Measurements from ENCODE around the gene ANGPTL1. TPM values are rescaled to one million over a fixed set of nuclear protein-coding genes. Genes with fewer than 3 reads are reported as not detected.

ANGPTL1 gene
- total and polyA plus RNA-seq, 2 of the 8 experiments (the other 6 are each of a cell fraction or from before 2014, with no cell fraction given), result not detected

- Histone ChIP-seq H3K14ac (ENCODE audit: insufficient read length) (no peak overlapping the region), H3K18ac (ENCODE audit: extremely low read depth, low read length) (no peak overlapping the region), H4K5ac (ENCODE audit: insufficient read length, low read depth, low read length) (no peak overlapping the region), H3K23me2 (ENCODE audit: low read depth, low read length) (no peaks in the 10 kb centered on the region), H2AFZ (ENCODE audit: low read length) (no peak overlapping the region), H3K23ac (ENCODE audit: insufficient read length) (no peak overlapping the region), H3K27ac (ENCODE audit: low read depth, low read length) (no peak overlapping the region), H2BK20ac (ENCODE audit: low read length) (no peak overlapping the region), H3K4me2 (ENCODE audit: insufficient read depth in 1 of 2, low read depth in 2 of 2, low read length in 2 of 2) (no peak overlapping the region), H3K79me1 (ENCODE audit: low read depth, low read length) (no peaks in the 10 kb centered on the region), H3K27me3 (replicated peaks in 1 of 4; ENCODE audit: control insufficient read depth in 3 of 4, extremely low read depth in 1 of 4, insufficient read depth in 3 of 4, low read length in 3 of 4) (no peaks in the 10 kb centered on the region), H3K9me3 (ENCODE audit: insufficient read depth in 2 of 2, low read depth in 1 of 2, low read length in 1 of 2) (no peaks in the 10 kb centered on the region), H3K4me3 (ENCODE audit: extremely low read depth in 1 of 4, insufficient read depth in 2 of 4, low read depth in 3 of 4, low read length in 4 of 4) (no peak overlapping the region), H3K79me2 (ENCODE audit: control insufficient read depth in 1 of 2, insufficient read depth in 2 of 2, low read length in 2 of 2) (no peaks in the 10 kb centered on the region), H4K91ac (replicated peaks; ENCODE audit: insufficient read length, low read length) (no peak overlapping the region), H4K20me1 (replicated peaks in 1 of 2; ENCODE audit: control insufficient read depth in 1 of 2, insufficient read depth in 2 of 2, low read length in 2 of 2) (no peaks in the 10 kb centered on the region), H3K4me1 (replicated peaks in 1 of 4; ENCODE audit: control insufficient read depth in 3 of 4, insufficient read depth in 4 of 4, low read length in 3 of 4) (peaks cover 0 to 6% (median 2%) of the 10 kb centered on the region in 4 experiments; a peak in 2 of 7 replicates), H2AK5ac (ENCODE audit: low read depth, low read length) (no peak overlapping the region), H2BK15ac (ENCODE audit: low read length) (no peak overlapping the region), H3K56ac (replicated peaks; ENCODE audit: insufficient read length, low read depth, low read length) (no peak overlapping the region), H3K36me3 (ENCODE audit: control insufficient read depth in 2 of 4, insufficient read depth in 4 of 4, low read length in 3 of 4) (no peaks in the 10 kb centered on the region), H2BK5ac (ENCODE audit: low read depth, low read length) (no peak overlapping the region), H2BK12ac (ENCODE audit: low read depth, low read length) (no peak overlapping the region), H2BK120ac (replicated peaks; ENCODE audit: low read depth, low read length) (no peak overlapping the region), H3K9ac (replicated peaks in 1 of 4; ENCODE audit: extremely low read depth in 1 of 4, low read depth in 3 of 4, low read length in 3 of 4) (no peak overlapping the region), H3K4ac (replicated peaks; ENCODE audit: insufficient read length, low read depth, low read length) (no peak overlapping the region), H4K8ac (ENCODE audit: extremely low read depth, insufficient read depth, low read length) (no peak overlapping the region)
- POLR2A ChIA-PET (ENCODE audit: partially characterized antibody), result no interaction called here
- CTCF ChIA-PET (ENCODE audit: partially characterized antibody), result interaction anchor here (1.0 to 1.5 kb wide), 2 partner anchors 132 to 135 kb away, joined by 5 to 6 read pairs; no protein-coding TSS in a partner anchor
- TF ChIP-seq RFX5 (IDR thresholded peaks at IDR 0.05; ENCODE audit: borderline replicate concordance, low read depth, low read length), result no peak
- no peak for TF ChIP-seq SIX5 (IDR thresholded peaks at IDR 0.05; ENCODE audit: low read depth, low read length)
- no peak for TF ChIP-seq TBP (IDR thresholded peaks at IDR 0.05; ENCODE audit: low read depth, low read length)
- TF ChIP-seq JUND (IDR thresholded peaks at IDR 0.05; ENCODE audit: low read length), result no peak
- DNase-seq (ENCODE audit: low read depth in 1 of 2, low spot score in 2 of 2) (no peak), FAIRE-seq (no peak)
- 91% methylated on average over 5 of the region's 5 CpGs; no CpG with 5 or more reads in 1 of the 2 experiments for WGBS, 2 experiments (ENCODE audit: extremely low coverage in 1 of 2, insufficient coverage in 1 of 2, insufficient read length in 1 of 2, insufficient replicate concordance in 2 of 2, low coverage in 1 of 2, low lambda C conversion rate in 2 of 2, missing lambda C conversion rate in 1 of 2)
Observed at GRCh38 chr1:178867670-178868069, 3.2 kb downstream of the ANGPTL1 start.

Data from H1 (cell line).